GM23248 (cell line): ENCODE data around the gene LANCL1.

Experiments
- EZH2 ChIP-seq: fragments of 200-600 bp; sonication (generic); IDR thresholded peaks from 2 replicates; pipeline ENCODE4 v1.6.1; 2018; ENCODE audit warnings: antibody characterized with exemption, mild to moderate bottlenecking; ENCODE audit not compliant: insufficient read depth, poor library complexity, severe bottlenecking
- EZH2phosphoT487 ChIP-seq: fragments of 200-600 bp; sonication (generic); IDR thresholded peaks from 2 replicates; pipeline ENCODE4 v1.6.1; 2018; ENCODE audit warnings: antibody characterized with exemption, moderate library complexity, mild to moderate bottlenecking, low read depth; ENCODE audit not compliant: insufficient read depth

DNA sequence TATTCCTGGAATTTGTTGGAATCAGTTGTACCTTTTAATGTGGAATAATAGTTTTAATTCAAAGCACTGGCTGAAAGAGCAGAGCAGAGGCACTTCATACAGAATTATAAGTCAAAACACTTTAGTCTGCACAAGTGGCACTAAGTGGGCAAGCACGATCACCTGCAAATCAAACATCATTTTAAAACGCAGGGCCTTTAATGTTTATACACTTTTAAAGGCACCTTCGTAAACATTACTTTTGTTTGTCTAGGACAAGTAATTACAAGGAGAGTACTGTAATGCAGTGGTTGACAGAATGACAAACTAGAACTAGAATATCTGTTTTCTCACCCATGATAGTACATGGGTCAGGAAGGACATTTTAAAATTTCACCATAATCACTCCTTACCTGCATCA, 36.4 kb downstream of the LANCL1 start:
- TF ChIP-seq EZH2phosphoT487, result no peak
- TF ChIP-seq EZH2, result no peak
